ENCODE data around the gene RDH12.
"Not testable (repeated sequence)": the region's sequence is repeated elsewhere in the genome, so short reads cannot be mapped to it uniquely, and the experiment has no call there.

RDH12 gene

GRCh38 chr14:67709346-67709745, 7.7 kb downstream of the RDH12 start:
- not testable (repeated sequence) for DNase-seq

GRCh38 chr14:67709796-67710195, 8.1 kb downstream of the RDH12 start:
- DNase-seq = not testable (repeated sequence)

- no peak for DNase-seq
These were observed 8.5 kb downstream of the RDH12 start for GRCh38 chr14:67710209-67710608.

GRCh38 chr14:67717048-67717447, 15.4 kb downstream of the RDH12 start:
- DNase-seq = no peak

GRCh38 chr14:67718265-67718664, 16.6 kb downstream of the RDH12 start:
- DNase-seq = no peak

- DNase-seq = not testable (repeated sequence)
These were observed 17.7 kb downstream of the RDH12 start for GRCh38 chr14:67719385-67719784.

- DNase-seq = no peak
These were observed 18.2 kb downstream of the RDH12 start for GRCh38 chr14:67719866-67720265.

GRCh38 chr14:67721875-67722274, 20.2 kb downstream of the RDH12 start:
- no peak for DNase-seq

GRCh38 chr14:67722293-67722692, 20.6 kb downstream of the RDH12 start:
- no peak for DNase-seq

GRCh38 chr14:67725171-67725570, 23.5 kb downstream of the RDH12 start:
- no peak for DNase-seq

- DNase-seq = no peak
These were observed 25.7 kb downstream of the RDH12 start for GRCh38 chr14:67727361-67727760.

GRCh38 chr14:67728258-67728657, 26.6 kb downstream of the RDH12 start:
- DNase-seq = no peak

- DNase-seq = no peak
These were observed 27.6 kb downstream of the RDH12 start for GRCh38 chr14:67729072-67729885.

- DNase-seq = no peak
These were observed 31.9 kb downstream of the RDH12 start for GRCh38 chr14:67733616-67734015.

- DNase-seq = no peak
These were observed 33.0 kb downstream of the RDH12 start for GRCh38 chr14:67734675-67735074.

GRCh38 chr14:67735336-67736147, 33.9 kb downstream of the RDH12 start:
- DNase-seq = no peak

GRCh38 chr14:67736771-67737170, 35.1 kb downstream of the RDH12 start:
- no peak for DNase-seq

- no peak for DNase-seq
These were observed 37.2 kb downstream of the RDH12 start for GRCh38 chr14:67738740-67739504.

- DNase-seq = no peak
These were observed 42.4 kb downstream of the RDH12 start for GRCh38 chr14:67744046-67744445.

GRCh38 chr14:67746927-67747326, 45.2 kb downstream of the RDH12 start:
- no peak for DNase-seq

GRCh38 chr14:67748312-67748711, 46.6 kb downstream of the RDH12 start:
- DNase-seq = no peak

GRCh38 chr14:67749341-67750084, 47.8 kb downstream of the RDH12 start:
- no peak for DNase-seq

GRCh38 chr14:67756496-67756895, 54.8 kb downstream of the RDH12 start:
- DNase-seq = no peak
